Inflammatory macrophage treated with lipopolysaccharide for 4 hours (primary cell): ENCODE results near the gene HYAL1.
A peak's percentile ranks its signal among the peaks of the same experiment; 100 is the strongest.

ENCODE experiments used
- DNase-seq: peaks from one replicate; pipeline ENCODE4 v3.0.0-alpha.2; 2020

HYAL1 gene

DNA sequence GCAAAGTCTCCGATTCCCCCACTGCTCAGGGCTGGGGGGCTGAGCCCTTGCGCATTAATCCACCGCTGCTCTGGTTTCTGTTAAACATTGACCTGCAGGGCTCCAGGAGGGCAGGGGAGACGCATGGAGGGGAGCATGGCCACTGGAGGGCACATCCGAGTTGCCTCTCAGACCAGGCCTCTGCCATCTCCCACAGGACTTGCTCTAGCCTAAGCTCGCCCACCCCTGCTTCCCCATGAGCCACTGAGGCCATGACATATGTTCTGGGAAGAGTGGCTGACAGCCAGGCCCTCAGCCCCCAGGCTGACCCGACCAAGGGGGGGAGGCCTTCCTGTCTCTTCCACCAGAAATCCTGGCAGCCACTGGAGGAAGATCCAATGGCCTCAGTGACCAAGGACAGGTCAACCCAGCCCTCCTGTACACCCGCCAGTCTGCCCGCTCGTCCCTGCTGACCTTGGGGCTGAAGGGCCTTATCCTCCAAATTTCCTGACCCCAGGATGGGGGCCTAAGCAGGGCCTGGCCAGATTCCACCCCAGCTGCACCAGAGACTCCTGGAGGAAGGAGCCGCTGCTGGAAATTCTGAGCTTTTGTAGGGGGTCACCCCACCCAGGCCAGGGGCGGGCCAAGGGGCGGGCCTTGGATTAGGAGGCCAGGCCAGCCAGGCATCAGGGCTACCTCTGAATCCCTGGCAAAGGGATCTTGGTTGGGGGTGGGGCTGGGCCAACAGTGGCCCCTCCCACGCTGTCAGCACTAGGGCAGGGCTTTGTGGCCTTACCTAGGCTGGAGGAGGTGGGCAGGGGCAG is at the start of gene HYAL1:
TSS of gene HYAL1 (minus strand) at position 562 of the 803 bp plus-strand sequence. CDS start 618 bp downstream, outside the sequence.
- no peak for DNase-seq

GRCh38 chr3:50352781-50353180 is 49.4 kb upstream of the HYAL1 start:
- peak; percentile 96 for DNase-seq

- DNase-seq, result no peak
These were observed 47.9 kb upstream of the HYAL1 start for GRCh38 chr3:50351323-50351697.

- DNase-seq, result peak; percentile 97
These were observed 47.4 kb upstream of the HYAL1 start, which contains the start of the genes CYB561D2 and NPRL2 for GRCh38 chr3:50350527-50351322. Gene CYB561D2 (plus strand): TSS chr3:50350862. CDS start chr3:50351434, 572 bp downstream. Gene NPRL2 (minus strand): TSS chr3:50350775. CDS start chr3:50350652, 123 bp downstream.

GRCh38 chr3:50350213-50350526 is 46.8 kb upstream of the HYAL1 start:
- peak; percentile 1 for DNase-seq

DNA sequence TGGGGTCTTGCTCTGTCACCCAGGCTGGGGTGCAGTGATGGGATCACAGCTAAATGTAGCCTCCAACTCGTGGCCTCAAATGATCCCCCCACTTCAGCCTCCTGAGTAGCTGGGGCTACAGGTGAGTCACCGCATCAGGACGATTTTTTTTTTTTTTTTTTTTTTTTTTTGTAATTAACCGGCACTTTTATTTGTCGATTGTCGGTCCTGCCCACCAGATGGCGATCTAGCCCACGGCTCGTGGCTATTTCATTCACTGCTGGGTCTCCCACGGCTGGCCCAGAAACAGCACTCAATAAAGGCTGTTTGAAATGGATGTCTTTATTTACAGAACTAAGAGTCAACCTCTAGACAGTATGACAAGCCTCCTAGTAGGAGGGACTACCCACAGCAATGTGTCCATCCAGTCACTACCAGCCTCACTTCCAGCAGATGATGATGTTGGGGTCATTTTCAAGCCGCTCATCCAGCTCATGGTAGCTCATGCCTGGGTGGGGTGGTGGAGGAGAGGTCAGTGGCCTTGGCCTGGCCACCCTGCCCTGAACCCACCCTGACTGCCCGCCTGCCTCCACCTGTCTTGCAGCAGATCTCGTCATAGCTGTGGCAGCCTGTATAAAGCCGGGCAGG is 43.9 kb upstream of the HYAL1 start:
- DNase-seq, result peak; percentile 69

- DNase-seq, result peak; percentile 79
These were observed 42.3 kb upstream of the HYAL1 start, which contains the start of gene ZMYND10 for GRCh38 chr3:50345586-50346234. Gene ZMYND10 (minus strand): TSS chr3:50345732. CDS start chr3:50345579, 153 bp downstream.

DNA sequence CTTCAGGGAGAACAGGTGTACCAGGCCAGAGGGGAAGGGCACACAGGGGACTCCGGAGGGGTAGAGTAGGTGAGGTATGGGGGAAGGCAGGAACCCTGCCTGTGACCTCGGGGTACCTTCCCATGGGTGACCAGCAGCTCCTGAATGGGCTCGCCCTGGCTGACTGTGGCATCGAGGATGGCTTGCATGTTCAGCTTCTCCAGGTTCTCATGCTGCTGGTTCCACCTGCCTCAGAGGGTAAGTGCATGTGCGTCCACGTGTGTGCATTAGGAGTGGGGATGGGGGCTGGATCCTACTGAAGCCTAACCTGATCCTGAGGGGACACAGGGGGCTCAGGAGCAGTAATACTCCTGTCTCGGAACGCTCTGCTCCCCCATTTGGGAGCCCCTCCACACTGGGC is 41.6 kb upstream of the HYAL1 start:
- DNase-seq, result no peak

DNA sequence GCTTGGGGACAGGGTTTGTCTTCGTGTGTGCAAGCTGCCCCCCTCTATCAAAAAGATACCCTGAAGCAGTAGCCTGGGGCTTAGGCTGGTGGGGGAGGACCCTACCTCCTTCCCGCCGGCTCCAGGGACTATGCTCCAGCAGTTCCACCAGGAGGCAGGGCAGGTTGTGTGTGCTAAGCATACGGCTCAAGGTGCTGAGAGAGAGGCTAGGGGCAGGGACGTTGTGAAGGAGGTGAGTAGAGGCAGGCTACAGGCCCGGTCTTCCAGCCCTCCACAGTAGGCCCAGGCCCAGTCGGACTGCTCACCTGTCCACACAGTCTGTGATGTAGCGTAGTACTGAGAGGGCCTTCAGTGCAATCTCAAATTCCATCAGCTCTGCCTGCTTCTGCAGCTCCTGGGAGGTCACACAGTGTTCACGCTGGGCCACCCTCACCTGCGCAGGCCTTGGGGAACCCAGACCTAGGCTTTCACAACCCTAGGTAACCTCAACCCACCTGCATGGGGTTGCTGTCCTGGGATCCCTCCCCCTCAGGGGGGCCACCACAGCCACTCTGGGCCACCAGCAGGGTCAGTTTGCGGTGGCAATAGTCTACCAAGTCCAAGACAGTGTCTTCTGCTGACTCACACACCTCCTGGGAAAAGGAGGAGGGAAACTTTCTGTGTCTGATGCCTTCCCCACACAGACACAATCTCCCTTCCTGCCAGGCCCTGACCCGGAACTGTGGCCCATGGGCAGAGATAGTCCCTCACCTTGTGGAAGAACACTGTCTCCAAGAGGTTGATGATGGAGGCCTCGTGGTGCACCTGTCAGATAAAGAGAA is 39.6 kb upstream of the HYAL1 start:
- DNase-seq, result no peak

DNA sequence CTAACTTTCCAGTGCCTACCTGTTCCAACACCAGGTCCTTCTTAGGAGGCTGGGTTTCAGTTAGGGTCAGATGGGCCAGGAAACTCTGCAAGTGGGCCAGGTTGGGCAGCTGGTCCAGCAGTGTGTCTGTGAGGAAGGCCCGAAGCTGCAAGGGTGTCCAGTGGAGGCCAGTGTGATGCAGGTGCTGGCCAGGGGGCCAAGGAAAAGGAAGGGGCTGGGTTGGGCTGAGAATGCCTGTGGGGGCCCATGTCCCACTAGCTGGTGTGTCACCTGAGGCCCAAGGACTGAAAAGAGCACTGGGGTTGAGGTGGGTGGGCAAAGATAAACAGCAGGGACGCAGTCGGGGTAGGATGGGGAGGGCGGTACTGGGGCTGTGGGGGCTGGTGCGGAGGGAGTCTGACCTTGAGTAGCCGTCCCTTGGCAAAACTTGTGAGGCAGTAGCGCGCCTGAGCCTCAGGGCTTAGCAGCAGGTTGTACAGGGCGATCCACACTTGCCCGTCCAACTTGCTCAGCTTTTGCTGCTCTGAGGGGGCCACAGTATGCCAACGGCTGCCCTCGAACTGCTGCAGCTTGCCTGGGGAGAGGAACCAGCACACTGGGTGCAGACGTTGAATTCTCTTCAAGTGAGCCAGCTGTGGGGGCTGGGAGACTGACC is 38.7 kb upstream of the HYAL1 start:
- no peak for DNase-seq

- DNase-seq, result no peak
These were observed 38.2 kb upstream of the HYAL1 start for GRCh38 chr3:50341537-50341936.

- DNase-seq, result peak; percentile 56
These were observed 37.3 kb upstream of the HYAL1 start, which contains the start of gene RASSF1 for GRCh38 chr3:50340448-50341329. Gene RASSF1 (minus strand): TSS chr3:50340836. CDS start chr3:50340805, 31 bp downstream.

DNA sequence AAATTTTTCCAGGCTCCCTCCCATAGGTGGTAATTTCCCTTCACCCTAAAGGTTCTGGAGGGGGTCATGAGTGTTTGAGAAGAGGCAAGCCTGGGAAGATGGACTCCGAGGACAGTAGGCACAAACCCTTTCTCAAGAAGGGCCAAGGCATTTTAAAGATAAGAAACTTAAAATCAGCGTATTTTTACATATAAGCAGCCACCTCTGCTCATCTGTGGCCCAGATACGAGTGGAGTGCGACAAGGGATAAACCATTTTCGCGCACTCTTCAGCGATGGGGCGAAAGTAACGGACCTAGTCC is 36.7 kb upstream of the HYAL1 start:
- no peak for DNase-seq

DNA sequence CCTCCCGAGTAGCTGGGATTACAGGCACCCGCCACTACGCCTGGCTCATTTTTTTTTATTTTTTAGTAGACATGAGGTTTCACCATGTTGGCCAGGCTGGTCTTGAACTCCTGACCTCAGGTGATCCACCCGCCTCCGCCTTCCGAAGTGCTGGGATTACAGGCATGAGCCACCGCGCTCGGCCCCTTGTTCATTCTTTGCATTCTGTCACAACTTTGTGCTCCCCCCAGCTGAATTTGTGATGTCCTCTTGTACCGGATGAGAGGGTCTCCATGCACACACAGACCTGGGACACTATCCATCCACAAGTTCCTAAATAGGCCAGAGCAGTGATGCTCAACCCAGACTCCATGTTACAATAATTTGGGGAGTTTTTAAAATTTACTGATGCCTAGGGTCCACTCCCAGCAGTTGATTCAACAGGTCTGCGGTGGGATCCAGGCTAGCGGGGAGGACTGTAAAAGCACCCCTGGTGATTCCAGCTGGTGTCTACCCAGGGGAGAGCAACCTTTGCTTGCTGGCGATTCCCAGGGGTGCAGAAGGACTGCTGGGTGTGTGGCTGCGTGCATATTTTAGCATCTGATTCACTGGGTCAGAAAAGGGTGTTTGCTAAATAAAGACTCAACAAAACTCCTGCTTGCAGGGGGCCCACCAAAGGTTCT is 36.2 kb upstream of the HYAL1 start:
- DNase-seq, result no peak

GRCh38 chr3:50338965-50339364 is 35.6 kb upstream of the HYAL1 start:
- DNase-seq, result peak; percentile 59

GRCh38 chr3:50337175-50337861 is 33.9 kb upstream of the HYAL1 start:
- DNase-seq, result peak; percentile 100

DNA sequence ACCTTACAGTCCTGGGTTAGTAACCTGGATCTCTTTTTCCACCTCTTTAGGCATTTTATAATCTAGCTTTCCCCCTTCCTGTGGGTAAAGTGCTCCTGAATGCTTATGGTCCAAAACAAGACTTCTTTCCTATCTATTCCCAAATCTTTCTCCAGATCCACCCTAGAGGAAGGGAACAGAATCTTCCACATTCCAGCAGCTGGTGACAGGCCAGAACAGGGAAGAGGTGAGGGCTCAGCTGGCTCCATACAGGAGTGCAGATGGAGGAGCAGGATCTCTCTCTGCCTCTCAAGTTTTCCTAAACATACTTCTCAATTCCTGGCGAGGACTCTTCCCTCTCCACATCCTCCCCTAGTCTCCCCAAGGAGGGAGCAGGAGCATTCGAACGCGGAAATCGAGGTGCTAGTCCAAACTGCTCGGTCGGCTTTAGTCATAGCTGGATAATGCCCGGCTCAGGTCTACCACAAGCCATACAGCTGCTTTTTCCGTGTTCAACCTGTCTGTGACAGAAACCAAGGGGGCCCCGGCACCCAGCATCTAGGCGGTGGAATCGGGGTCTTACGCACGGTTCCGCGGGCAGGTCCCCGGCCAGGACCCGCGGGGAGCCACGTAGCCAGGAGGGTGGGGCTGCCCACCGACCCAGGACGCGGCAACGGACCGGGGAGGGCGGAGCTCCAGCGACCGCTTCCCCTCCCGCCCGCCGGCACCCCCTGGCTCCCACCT is 33.2 kb upstream of the HYAL1 start:
- DNase-seq, result no peak

GRCh38 chr3:50334339-50335075 is 31.1 kb upstream of the HYAL1 start:
- no peak for DNase-seq
